BLaER1 treated with 17β-estradiol and CSF1 and Interleukin-3, amounts not matched to agents 10 nM and 100 nM (cell line): ENCODE measurements around the gene PDE12.

ENCODE experiments used
- H3K27ac ChIP-seq, 11 experiments: shearing (Covaris generic); formaldehyde crosslinking; 2 replicates each; pipeline ENCODE4 v1.8.1; 2022
- H3K27me3 ChIP-seq, 11 experiments: shearing (Covaris generic); formaldehyde crosslinking; 2 replicates each; pipeline ENCODE4 v1.8.1; 2022
- H3K36me3 ChIP-seq, 11 experiments: shearing (Covaris generic); formaldehyde crosslinking; 2 replicates each; pipeline ENCODE4 v1.8.1; 2022
- H3K4me1 ChIP-seq, 10 experiments: shearing (Covaris generic); formaldehyde crosslinking; 2 replicates each; pipeline ENCODE4 v1.8.1; 2022
- H3K4me2 ChIP-seq, 11 experiments: shearing (Covaris generic); formaldehyde crosslinking; 2 replicates each; pipeline ENCODE4 v1.8.1; 2022
- H3K4me3 ChIP-seq, 10 experiments: shearing (Covaris generic); formaldehyde crosslinking; 2 replicates each; pipeline ENCODE4 v1.8.1; 2022
- H3K9ac ChIP-seq, 11 experiments: shearing (Covaris generic); formaldehyde crosslinking; 2 replicates each; pipeline ENCODE4 v1.8.1; 2022
- H3K9me3 ChIP-seq, 11 experiments: shearing (Covaris generic); formaldehyde crosslinking; replicated peaks in 1 of 11; 2 replicates each; pipeline ENCODE4 v1.8.1; 2022
- H4K20me1 ChIP-seq, 11 experiments: shearing (Covaris generic); formaldehyde crosslinking; 2 replicates each; pipeline ENCODE4 v1.8.1; 2022
- Cebpa-rat ChIP-seq, 11 experiments: shearing (Covaris generic); IDR thresholded peaks; 2 replicates each; pipeline ENCODE4 v1.8.1; 2022

Gene PDE12

GRCh38 chr3:57555738-57556458, at the start of gene PDE12:
Gene PDE12 (plus strand): TSS chr3:57556274. CDS start chr3:57556380, 106 bp downstream.
- Histone ChIP-seq H3K27me3 (no peaks in the 10 kb centered on the region), H3K4me2 (peak within 1 kb of the TSS; percentile 86 to 100 (median 94)), H3K9ac (peak within 1 kb of the TSS; percentile 87 to 98 (median 96)), H3K4me3 (peak within 1 kb of the TSS; percentile 83 to 97 (median 89)), H4K20me1 (peaks cover 10 to 46% (median 42%) of the 10 kb centered on the region in 11 experiments; a peak in 19 of 22 replicates), H3K27ac (peak within 1 kb of the TSS; percentile 89 to 97 (median 94)), H3K36me3 (peaks cover 17 to 32% (median 23%) of the 10 kb centered on the region in 11 experiments; a peak in 21 of 22 replicates), H3K9me3 (no peaks in the 10 kb centered on the region), H3K4me1 (peaks cover 27 to 44% (median 40%) of the 10 kb centered on the region in 10 experiments)
- TF ChIP-seq Cebpa-rat (IDR thresholded peaks at IDR 0.05): no peak

GRCh38 chr3:57512166-57512565, 43.9 kb upstream of the PDE12 start:
- no peak for TF ChIP-seq Cebpa-rat (IDR thresholded peaks at IDR 0.05)
- H3K9ac ChIP-seq: no peak overlapping the region
- H3K4me2 ChIP-seq: no peak overlapping the region
- no peaks in the 10 kb centered on the region for H4K20me1 ChIP-seq
- H3K27ac ChIP-seq: no peak overlapping the region
- H3K36me3 ChIP-seq: no peaks in the 10 kb centered on the region
- H3K4me3 ChIP-seq: no peak overlapping the region
- H3K4me1 ChIP-seq: no peaks in the 10 kb centered on the region
- no peaks in the 10 kb centered on the region for H3K27me3 ChIP-seq
- H3K9me3 ChIP-seq: no peaks in the 10 kb centered on the region

- no peaks in the 10 kb centered on the region for H3K27me3 ChIP-seq
- no peaks in the 10 kb centered on the region for H3K36me3 ChIP-seq
- TF ChIP-seq Cebpa-rat (IDR thresholded peaks at IDR 0.05): no peak
- peaks cover 0 to 6% (median 0%) of the 10 kb centered on the region in 11 experiments; a peak in 3 of 22 replicates for H3K9me3 ChIP-seq
- H3K4me1 ChIP-seq: peaks cover 17 to 25% (median 23%) of the 10 kb centered on the region in 10 experiments
- H3K4me3 ChIP-seq: no peak overlapping the region
- no peaks in the 10 kb centered on the region for H4K20me1 ChIP-seq
- H3K9ac ChIP-seq: no peak overlapping the region
- peak overlapping the region; percentile 25 to 56 (median 39); a peak in 19 of 22 replicates for H3K4me2 ChIP-seq
- no peak overlapping the region for H3K27ac ChIP-seq
Observed at GRCh38 chr3:57518276-57518915, 37.7 kb upstream of the PDE12 start.

- Histone ChIP-seq H3K27ac (no peak overlapping the region), H3K4me2 (no peak overlapping the region), H3K27me3 (no peaks in the 10 kb centered on the region), H3K4me3 (no peak overlapping the region), H3K4me1 (no peaks in the 10 kb centered on the region), H3K9me3 (peaks cover 0 to 3% (median 0%) of the 10 kb centered on the region in 11 experiments; a peak in 1 of 22 replicates), H3K9ac (no peak overlapping the region), H4K20me1 (no peaks in the 10 kb centered on the region), H3K36me3 (no peaks in the 10 kb centered on the region)
- TF ChIP-seq Cebpa-rat (IDR thresholded peaks at IDR 0.05): no peak
Observed at GRCh38 chr3:57530071-57530608, 25.9 kb upstream of the PDE12 start.

GRCh38 chr3:57538465-57538864, 17.6 kb upstream of the PDE12 start:
- Histone ChIP-seq H3K27ac (no peak overlapping the region), H3K4me1 (no peaks in the 10 kb centered on the region), H3K4me3 (no peak overlapping the region), H3K4me2 (no peak overlapping the region), H3K36me3 (no peaks in the 10 kb centered on the region), H3K9ac (no peak overlapping the region), H3K9me3 (peaks cover 0 to 4% (median 0%) of the 10 kb centered on the region in 11 experiments; a peak in 1 of 22 replicates), H4K20me1 (no peaks in the 10 kb centered on the region; a peak in 1 of 22 replicates), H3K27me3 (no peaks in the 10 kb centered on the region)
- no peak for TF ChIP-seq Cebpa-rat (IDR thresholded peaks at IDR 0.05)

GRCh38 chr3:57544181-57545125, 11.6 kb upstream of the PDE12 start, which contains the start of gene DNAH12:
Gene DNAH12 (minus strand): TSS chr3:57544344. CDS start chr3:57542870, 1,474 bp downstream.
- Histone ChIP-seq H3K4me1 (no peaks in the 10 kb centered on the region), H3K27me3 (no peaks in the 10 kb centered on the region), H3K36me3 (no peaks in the 10 kb centered on the region), H3K4me3 (no peak within 1 kb of the TSS), H3K27ac (no peak within 1 kb of the TSS), H3K9me3 (no peaks in the 10 kb centered on the region), H3K9ac (no peak within 1 kb of the TSS), H3K4me2 (no peak within 1 kb of the TSS), H4K20me1 (no peaks in the 10 kb centered on the region; a peak in 1 of 22 replicates)
- no peak for TF ChIP-seq Cebpa-rat (IDR thresholded peaks at IDR 0.05)

- Histone ChIP-seq H3K9me3 (no peaks in the 10 kb centered on the region), H3K4me2 (no peak overlapping the region), H3K9ac (no peak overlapping the region), H3K27ac (no peak overlapping the region), H3K4me3 (no peak overlapping the region), H3K27me3 (no peaks in the 10 kb centered on the region), H3K4me1 (no peaks in the 10 kb centered on the region), H3K36me3 (no peaks in the 10 kb centered on the region), H4K20me1 (no peaks in the 10 kb centered on the region)
- no peak for TF ChIP-seq Cebpa-rat (IDR thresholded peaks at IDR 0.05)
Observed at GRCh38 chr3:57545636-57546268, 10.3 kb upstream of the PDE12 start.

- Histone ChIP-seq H3K9me3 (no peaks in the 10 kb centered on the region), H4K20me1 (no peaks in the 10 kb centered on the region), H3K36me3 (no peaks in the 10 kb centered on the region), H3K9ac (no peak overlapping the region), H3K27me3 (no peaks in the 10 kb centered on the region), H3K4me3 (no peak overlapping the region), H3K4me2 (no peak overlapping the region), H3K27ac (no peak overlapping the region), H3K4me1 (no peaks in the 10 kb centered on the region)
- no peak for TF ChIP-seq Cebpa-rat (IDR thresholded peaks at IDR 0.05)
Observed at GRCh38 chr3:57546616-57547015, 9.5 kb upstream of the PDE12 start.
